Activated effector memory CD4-positive, alpha-beta T cell treated with Interleukin-2 at 50 U/mL for 16 hours (primary cell): ENCODE results near the gene STK10.

Experiments
- DNase-seq: peaks from one replicate; pipeline ENCODE4 v3.0.0-alpha.2; 2020

The STK10 gene

GRCh38 chr5:172004824-172005237, 183.2 kb downstream of the STK10 start:
- DNase-seq, result no peak

DNA sequence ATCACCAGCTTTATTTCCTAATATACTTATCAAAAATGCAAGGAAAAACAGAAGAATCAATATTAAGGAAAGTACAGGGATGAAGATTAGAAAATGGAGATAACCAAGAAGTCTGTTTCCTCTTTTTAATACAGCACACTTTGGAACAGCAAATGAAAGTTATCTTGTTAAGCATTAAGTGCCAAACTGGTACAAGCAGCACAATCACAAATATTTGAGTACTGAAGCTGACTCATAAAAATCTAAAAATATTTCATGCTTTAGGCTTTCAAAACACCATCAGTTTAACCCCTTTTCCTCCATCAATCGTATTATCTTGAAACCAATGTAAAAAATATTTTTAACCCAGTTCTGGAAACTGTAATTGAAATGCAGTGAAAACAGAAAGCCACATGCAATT, 184.3 kb downstream of the STK10 start:
- DNase-seq, result no peak

GRCh38 chr5:172002840-172003512, 185.0 kb downstream of the STK10 start:
- no peak for DNase-seq

- DNase-seq, result no peak
Measured at GRCh38 chr5:172002310-172002709, 185.7 kb downstream of the STK10 start.

GRCh38 chr5:171999877-172000276, 188.1 kb downstream of the STK10 start:
- no peak for DNase-seq

DNA sequence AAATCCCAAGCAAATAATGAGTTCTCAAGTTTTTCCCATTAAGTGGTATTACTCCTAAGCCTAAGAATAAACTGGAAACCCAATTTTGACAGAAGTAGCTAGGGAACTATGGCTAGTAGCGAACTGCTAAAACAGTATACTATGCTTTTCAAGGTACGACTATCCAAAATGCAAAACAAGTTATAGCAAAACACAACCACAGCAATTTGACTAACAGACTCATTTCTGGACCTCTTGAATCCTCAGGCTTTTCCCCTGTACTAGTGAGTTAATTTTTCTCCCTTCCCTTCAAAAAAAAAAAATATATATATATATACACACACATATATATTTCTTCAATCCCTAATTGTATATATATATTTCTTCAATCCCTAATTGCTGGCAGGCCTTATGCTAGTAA, 188.9 kb downstream of the STK10 start:
- DNase-seq, result no peak

GRCh38 chr5:171997011-171997410, 191.0 kb downstream of the STK10 start:
- no peak for DNase-seq

DNA sequence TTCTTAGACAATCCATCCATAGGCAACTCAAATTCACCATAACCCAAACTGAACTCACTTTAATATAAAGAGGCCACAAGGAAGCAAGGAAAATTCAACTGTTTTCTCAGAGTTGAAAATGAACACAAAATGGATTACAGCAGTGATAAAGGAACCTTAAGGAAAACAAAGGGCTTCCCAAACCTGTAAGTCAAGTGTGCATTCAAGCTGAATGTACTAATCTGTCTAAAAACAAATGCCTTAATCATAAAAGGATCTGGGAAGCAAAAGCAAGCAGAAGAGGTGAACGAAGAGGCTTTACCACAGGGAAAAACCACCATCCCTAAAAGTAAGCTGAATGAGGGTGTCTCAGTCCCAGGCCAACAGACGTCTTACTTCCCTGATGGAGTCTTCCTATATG, 195.2 kb downstream of the STK10 start:
- no peak for DNase-seq

DNA sequence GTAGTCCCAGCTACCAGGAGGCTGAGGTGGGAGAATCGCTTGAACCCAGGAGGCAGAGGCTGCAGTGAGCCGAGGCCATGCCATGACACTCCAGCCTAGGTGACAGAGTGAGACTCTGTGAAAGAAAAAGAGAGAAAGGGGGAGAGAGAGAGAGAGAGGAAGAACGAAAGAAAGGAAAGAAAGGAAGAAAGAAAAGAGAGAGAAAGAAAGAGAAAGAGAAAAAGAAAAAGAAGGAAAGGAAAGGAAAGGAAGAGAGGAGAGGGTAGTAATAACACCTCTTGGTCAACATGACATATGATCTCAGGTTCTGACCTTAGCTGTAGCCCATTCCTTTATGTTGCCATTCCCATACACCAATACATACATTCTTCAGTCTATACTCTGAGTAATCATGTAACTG, 195.7 kb downstream of the STK10 start:
- no peak for DNase-seq
